Keratinocyte (primary cell): ENCODE measurements around the gene DIP2C. TPM values are rescaled to one million over a fixed set of nuclear protein-coding genes. Genes with fewer than 3 reads are reported as not detected.
A peak's percentile ranks its signal among the peaks of the same experiment; 100 is the strongest.

Source experiments
- DNase-seq: peaks from one replicate; pipeline ENCODE4 v3.0.0-alpha.2; 2011; ENCODE audit warnings: low read depth, missing footprints, low spot score
- FAIRE-seq: peaks from 2 replicates; lab custom pipeline; 2011; peaks lifted over from hg19 to GRCh38; lab: Jason Lieb, UNC
- H2AFZ ChIP-seq: 2 replicates; pipeline ENCODE4 v1.6.0; 2012; ENCODE audit warnings: low read length, control low read depth, inconsistent platforms; ENCODE audit not compliant: control insufficient read depth
- H3K27ac ChIP-seq: 2 replicates; pipeline ENCODE4 v1.5.1; 2011; ENCODE audit warnings: low read length; ENCODE audit not compliant: control insufficient read depth, insufficient read depth
- H3K27me3 ChIP-seq: 3 replicates; pipeline ENCODE4 v1.6.0; 2011; ENCODE audit warnings: low read length; ENCODE audit not compliant: control insufficient read depth, insufficient read depth; ENCODE audit errors: extremely low read depth
- H3K36me3 ChIP-seq, 2 experiments: 2 replicates in 1 of 2; 3 replicates in 1 of 2; pipeline ENCODE4 v1.5.1; 2011; ENCODE audit warnings: low read length in 2 of 2, mild to moderate bottlenecking in 1 of 2; ENCODE audit not compliant: control insufficient read depth in 2 of 2, insufficient read depth in 2 of 2; ENCODE audit errors: extremely low read depth in 1 of 2
- H3K4me1 ChIP-seq: 3 replicates; pipeline ENCODE4 v1.5.1; 2011; ENCODE audit warnings: low read length; ENCODE audit not compliant: control insufficient read depth, insufficient read depth; ENCODE audit errors: extremely low read depth
- H3K4me2 ChIP-seq: 3 replicates; pipeline ENCODE4 v1.6.0; 2011; ENCODE audit warnings: low read depth, low read length; ENCODE audit not compliant: control insufficient read depth, insufficient read depth; ENCODE audit errors: extremely low read depth
- H3K4me3 ChIP-seq, 3 experiments: fragments of 200-600 bp in 1 of 3; sonication (generic) in 1 of 3; 2 replicates in 2 of 3; 3 replicates in 1 of 3; pipeline ENCODE4 v1.5.1; 2011 to 2016; ENCODE audit warnings: low read length in 3 of 3, mild to moderate bottlenecking in 3 of 3, control low read depth in 2 of 3, inconsistent platforms in 1 of 3, low read depth in 1 of 3, mixed read lengths in 1 of 3, mixed run types in 1 of 3, moderate library complexity in 1 of 3; ENCODE audit not compliant: control insufficient read depth in 2 of 3, insufficient read depth in 2 of 3; ENCODE audit errors: extremely low read depth in 1 of 3
- H3K79me2 ChIP-seq: 2 replicates; pipeline ENCODE4 v1.6.0; 2012; ENCODE audit warnings: low read length; ENCODE audit not compliant: control insufficient read depth, insufficient read depth
- H3K9ac ChIP-seq: 3 replicates; pipeline ENCODE4 v1.6.0; 2011; ENCODE audit warnings: low read length; ENCODE audit not compliant: control insufficient read depth, insufficient read depth; ENCODE audit errors: extremely low read depth
- H3K9me1 ChIP-seq: 3 replicates; pipeline ENCODE4 v1.6.0; 2011; ENCODE audit warnings: low read length; ENCODE audit not compliant: control insufficient read depth, insufficient read depth; ENCODE audit errors: extremely low read depth
- H3K9me3 ChIP-seq: 2 replicates; pipeline ENCODE4 v1.5.1; 2012; ENCODE audit warnings: low read depth, low read length; ENCODE audit not compliant: control insufficient read depth
- H4K20me1 ChIP-seq: 3 replicates; pipeline ENCODE4 v1.6.0; 2011; ENCODE audit warnings: low read length; ENCODE audit not compliant: control insufficient read depth, insufficient read depth; ENCODE audit errors: extremely low read depth
- EZH2 ChIP-seq: IDR thresholded peaks from one replicate; pipeline ENCODE4 v1.6.1; 2012; ENCODE audit warnings: inconsistent platforms, mild to moderate bottlenecking, low read length, moderate library complexity
- dilution Hi-C: fragments of 300-500 bp; cut with MboI; formaldehyde crosslinking; loops from one replicate; pipeline ENCODE4 v1.7.0; 2020; ENCODE audit warnings: low sequenced_read_pairs; ENCODE audit not compliant: extremely low pct_ligation_motif_present
- polyA plus RNA-seq, 5 experiments: library from polyadenylated mRNA; depleted of rRNA in 3 of 5; stranded (reverse) in 3 of 5; stranded (forward) in 1 of 5; unstranded in 1 of 5; fragments of >200 nt; gene quantifications; 1 replicate in 1 of 5; 2 replicates in 3 of 5; 3 replicates in 1 of 5; pipeline versions ENCODE4 v1.2.1 to v1.2.3, GENCODE V29; 2011 to 2012; ENCODE audit warnings: missing spikeins in 2 of 5, low read depth in 1 of 5, low replicate concordance in 1 of 5
- TF ChIP-seq, protein P1 (sequence below), 3 experiments: IDR thresholded peaks in 1 of 3; conservative IDR thresholded peaks in 1 of 3; optimal IDR thresholded peaks in 1 of 3; 2 replicates in 2 of 3; 3 replicates in 1 of 3; pipeline versions ENCODE3 to v1.5.1; 2011; ENCODE audit warnings: low read length in 3 of 3, mild to moderate bottlenecking in 3 of 3, moderate library complexity in 2 of 3, control low read depth in 1 of 3, inconsistent platforms in 1 of 3; ENCODE audit not compliant: insufficient read depth in 2 of 3; ENCODE audit errors: extremely low read depth in 1 of 3

DIP2C gene
- polyA plus RNA-seq, 1 donor (not counting 4 experiments of a cell fraction or from before 2014, with no cell fraction given): 1.3 TPM

DNA sequence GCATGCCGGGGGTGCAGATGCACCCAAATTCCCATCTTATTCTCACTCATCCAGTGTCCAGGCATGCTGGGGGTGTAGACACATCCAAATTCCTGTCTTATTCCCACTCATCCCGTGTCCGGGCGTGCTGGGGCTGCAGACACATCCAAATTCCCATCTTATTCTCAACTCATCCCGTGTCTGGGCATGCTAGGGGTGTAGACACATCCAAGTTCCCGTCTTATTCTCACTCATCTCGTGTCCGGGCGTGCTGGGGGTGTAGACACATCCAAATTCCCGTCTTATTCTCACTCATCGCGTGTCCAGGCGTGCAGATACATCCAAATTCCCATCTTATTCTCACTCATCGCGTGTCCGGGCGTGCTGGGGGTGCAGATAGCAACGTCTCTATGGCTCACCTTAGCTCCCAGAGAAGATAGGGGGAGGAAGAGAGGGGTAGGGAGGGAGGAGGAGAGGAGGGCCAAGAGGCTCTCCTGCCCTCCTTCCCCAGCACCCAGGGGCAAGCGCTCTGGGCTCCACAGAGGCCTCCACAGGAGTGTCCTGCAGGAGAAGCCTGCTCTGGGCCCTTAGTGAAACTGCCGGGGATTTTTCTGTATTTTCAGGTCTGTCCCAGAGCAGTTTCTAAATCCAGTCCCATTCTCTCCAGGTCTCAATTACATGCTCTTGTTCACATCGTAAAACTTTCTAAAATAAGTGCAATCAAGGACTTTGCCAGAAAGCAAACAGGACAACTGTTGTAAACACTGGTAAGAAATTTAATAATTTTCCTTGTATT, 210.8 kb downstream of the DIP2C start:
- no peak overlapping the region for H3K9ac ChIP-seq
- no peak overlapping the region for H3K27ac ChIP-seq
- no peaks in the 10 kb centered on the region for H3K4me1 ChIP-seq
- no peaks in the 10 kb centered on the region for H4K20me1 ChIP-seq
- H3K9me3 ChIP-seq: peaks cover 2% of the 10 kb centered on the region
- no peaks in the 10 kb centered on the region for H3K79me2 ChIP-seq
- H3K9me1 ChIP-seq: no peaks in the 10 kb centered on the region
- dilution Hi-C loops: no loop called here
- H3K36me3 ChIP-seq: no peaks in the 10 kb centered on the region
- H3K4me2 ChIP-seq: no peak overlapping the region
- H3K27me3 ChIP-seq: no peaks in the 10 kb centered on the region
- no peak overlapping the region for H2AFZ ChIP-seq
- no peak for TF ChIP-seq EZH2
- TF ChIP-seq, protein P1, sequence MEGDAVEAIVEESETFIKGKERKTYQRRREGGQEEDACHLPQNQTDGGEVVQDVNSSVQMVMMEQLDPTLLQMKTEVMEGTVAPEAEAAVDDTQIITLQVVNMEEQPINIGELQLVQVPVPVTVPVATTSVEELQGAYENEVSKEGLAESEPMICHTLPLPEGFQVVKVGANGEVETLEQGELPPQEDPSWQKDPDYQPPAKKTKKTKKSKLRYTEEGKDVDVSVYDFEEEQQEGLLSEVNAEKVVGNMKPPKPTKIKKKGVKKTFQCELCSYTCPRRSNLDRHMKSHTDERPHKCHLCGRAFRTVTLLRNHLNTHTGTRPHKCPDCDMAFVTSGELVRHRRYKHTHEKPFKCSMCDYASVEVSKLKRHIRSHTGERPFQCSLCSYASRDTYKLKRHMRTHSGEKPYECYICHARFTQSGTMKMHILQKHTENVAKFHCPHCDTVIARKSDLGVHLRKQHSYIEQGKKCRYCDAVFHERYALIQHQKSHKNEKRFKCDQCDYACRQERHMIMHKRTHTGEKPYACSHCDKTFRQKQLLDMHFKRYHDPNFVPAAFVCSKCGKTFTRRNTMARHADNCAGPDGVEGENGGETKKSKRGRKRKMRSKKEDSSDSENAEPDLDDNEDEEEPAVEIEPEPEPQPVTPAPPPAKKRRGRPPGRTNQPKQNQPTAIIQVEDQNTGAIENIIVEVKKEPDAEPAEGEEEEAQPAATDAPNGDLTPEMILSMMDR (optimal IDR thresholded peaks at IDR 0.05 in 1 of 3, IDR thresholded peaks at IDR 0.05 in 1 of 3, conservative IDR thresholded peaks at IDR 0.05 in 1 of 3; ENCODE audit: extremely low read depth in 1 of 3, insufficient read depth in 2 of 3, low read length in 3 of 3): no peak
- DNase-seq: peak; percentile 93
- no peak for FAIRE-seq
- no peak overlapping the region for H3K4me3 ChIP-seq

DNA sequence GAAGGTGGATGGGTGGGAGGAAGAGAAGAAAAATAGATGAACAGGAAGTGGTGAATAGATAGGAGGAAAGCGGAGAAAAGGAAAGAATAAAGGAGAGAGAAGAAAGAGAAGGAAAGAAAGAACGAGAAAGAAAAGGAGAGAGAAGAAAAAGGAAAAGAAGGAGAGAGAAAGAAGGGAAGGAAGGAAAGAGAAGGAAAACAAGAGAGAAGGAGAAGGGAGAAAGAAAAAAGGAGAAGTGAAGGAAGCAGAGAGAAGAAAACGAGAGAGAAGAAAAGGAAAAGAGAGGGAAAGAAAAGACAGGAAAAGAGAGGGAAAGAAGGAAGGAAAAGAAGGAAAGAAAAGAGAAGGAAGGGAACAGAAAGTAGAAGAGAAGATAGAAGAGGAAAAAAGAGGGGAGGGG, 211.8 kb downstream of the DIP2C start:
- no peaks in the 10 kb centered on the region for H3K9me1 ChIP-seq
- peaks cover 2% of the 10 kb centered on the region for H3K9me3 ChIP-seq
- dilution Hi-C loops: no loop called here
- H2AFZ ChIP-seq: no peak overlapping the region
- no peak for DNase-seq
- no peaks in the 10 kb centered on the region for H3K36me3 ChIP-seq
- no peak overlapping the region for H3K4me2 ChIP-seq
- H3K79me2 ChIP-seq: no peaks in the 10 kb centered on the region
- no peak for FAIRE-seq
- no peaks in the 10 kb centered on the region for H3K4me1 ChIP-seq
- H3K9ac ChIP-seq: no peak overlapping the region
- H3K27me3 ChIP-seq: no peaks in the 10 kb centered on the region
- TF ChIP-seq, protein P1 (optimal IDR thresholded peaks at IDR 0.05 in 1 of 3, IDR thresholded peaks at IDR 0.05 in 1 of 3, conservative IDR thresholded peaks at IDR 0.05 in 1 of 3; ENCODE audit: extremely low read depth in 1 of 3, insufficient read depth in 2 of 3, low read length in 3 of 3): no peak
- no peak for TF ChIP-seq EZH2
- no peak overlapping the region for H3K27ac ChIP-seq
- no peaks in the 10 kb centered on the region for H4K20me1 ChIP-seq
- no peak overlapping the region for H3K4me3 ChIP-seq
